ENCODE results near the gene COL4A2. TPM values are rescaled to one million over a fixed set of nuclear protein-coding genes. Genes with fewer than 3 reads are reported as not detected.

The COL4A2 gene
- polyA plus RNA-seq, 1 experiment, result 886 TPM

DNA sequence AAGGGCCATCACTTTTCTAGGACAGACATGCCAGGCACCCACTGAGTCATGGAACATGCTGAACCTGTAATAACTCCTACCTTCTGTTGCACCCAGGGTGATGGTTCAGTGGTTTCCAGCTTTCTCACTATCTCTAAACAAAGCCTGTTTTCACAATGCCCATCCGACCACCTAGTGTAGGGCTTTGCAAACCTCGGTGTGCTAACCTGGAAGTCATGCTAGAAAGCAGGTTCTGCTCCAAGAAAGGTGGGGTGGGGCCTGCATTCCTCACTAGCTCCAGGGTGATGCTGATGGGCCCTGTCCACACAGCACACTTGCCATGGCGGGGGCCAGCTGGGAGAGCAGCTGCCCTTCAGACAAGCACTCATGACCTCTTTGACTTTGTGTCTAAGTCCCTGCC, 43.4 kb downstream of the COL4A2 start:
- TF ChIP-seq, protein P1, sequence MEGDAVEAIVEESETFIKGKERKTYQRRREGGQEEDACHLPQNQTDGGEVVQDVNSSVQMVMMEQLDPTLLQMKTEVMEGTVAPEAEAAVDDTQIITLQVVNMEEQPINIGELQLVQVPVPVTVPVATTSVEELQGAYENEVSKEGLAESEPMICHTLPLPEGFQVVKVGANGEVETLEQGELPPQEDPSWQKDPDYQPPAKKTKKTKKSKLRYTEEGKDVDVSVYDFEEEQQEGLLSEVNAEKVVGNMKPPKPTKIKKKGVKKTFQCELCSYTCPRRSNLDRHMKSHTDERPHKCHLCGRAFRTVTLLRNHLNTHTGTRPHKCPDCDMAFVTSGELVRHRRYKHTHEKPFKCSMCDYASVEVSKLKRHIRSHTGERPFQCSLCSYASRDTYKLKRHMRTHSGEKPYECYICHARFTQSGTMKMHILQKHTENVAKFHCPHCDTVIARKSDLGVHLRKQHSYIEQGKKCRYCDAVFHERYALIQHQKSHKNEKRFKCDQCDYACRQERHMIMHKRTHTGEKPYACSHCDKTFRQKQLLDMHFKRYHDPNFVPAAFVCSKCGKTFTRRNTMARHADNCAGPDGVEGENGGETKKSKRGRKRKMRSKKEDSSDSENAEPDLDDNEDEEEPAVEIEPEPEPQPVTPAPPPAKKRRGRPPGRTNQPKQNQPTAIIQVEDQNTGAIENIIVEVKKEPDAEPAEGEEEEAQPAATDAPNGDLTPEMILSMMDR (IDR thresholded peaks at IDR 0.05; ENCODE audit: insufficient read depth, low read depth, low read length), result no peak
- ChIA-PET CTCF (interaction anchor here (1.0 to 1.7 kb wide), 2 partner anchors 11 to 27 kb away, joined by 3 to 4 read pairs; no protein-coding TSS in a partner anchor), POLR2A (no interaction called here)
- H3K4me3 ChIP-seq (ENCODE audit: low read depth, low read length), result no peak overlapping the region
- H3K27me3 ChIP-seq (ENCODE audit: control insufficient read depth, insufficient read depth, low read length), result no peaks in the 10 kb centered on the region
- DNase-seq (ENCODE audit: low read depth), result no peak
- H3K36me3 ChIP-seq (ENCODE audit: control insufficient read depth, insufficient read depth, low read length), result no peaks in the 10 kb centered on the region; the same call in 1 of the 2 replicates

DNA sequence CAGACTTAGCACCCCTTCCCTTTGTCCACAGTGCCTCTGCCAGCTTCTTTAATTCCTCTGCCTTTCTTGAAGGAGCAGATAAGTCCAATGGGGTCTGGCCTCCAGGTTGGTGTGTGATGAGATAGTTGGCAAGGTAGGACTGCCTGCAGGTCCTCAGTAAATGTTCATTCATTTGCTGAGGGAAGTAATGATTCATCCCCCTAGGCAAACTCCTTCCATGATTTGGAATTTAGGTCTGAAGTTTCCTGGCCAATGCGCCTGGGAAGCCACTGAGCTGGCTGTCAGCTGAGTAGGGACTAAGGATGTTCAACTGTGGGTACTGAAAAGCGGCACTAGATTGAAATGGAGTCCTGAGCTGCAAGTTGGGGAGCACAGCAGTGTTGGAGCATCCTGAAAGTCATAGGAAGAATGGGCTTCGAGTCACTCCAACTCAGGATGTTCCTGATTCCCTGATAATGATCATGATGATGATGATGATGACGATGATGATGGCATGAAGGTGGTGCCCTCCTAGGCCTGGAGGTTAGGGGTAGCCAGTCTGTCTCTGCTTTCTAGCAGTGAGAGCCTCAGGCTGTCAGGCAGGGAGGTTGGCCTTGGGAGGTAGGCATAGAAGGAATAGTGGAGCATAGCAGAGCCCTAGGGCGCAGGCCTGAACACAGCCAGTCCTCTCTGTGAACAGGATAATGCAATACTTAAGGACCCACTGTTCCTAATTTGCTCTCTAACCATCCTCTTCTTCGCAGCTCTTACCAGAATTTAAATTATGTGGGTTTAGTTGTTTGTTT, 44.7 kb downstream of the COL4A2 start:
- H3K27me3 ChIP-seq (ENCODE audit: control insufficient read depth, insufficient read depth, low read length), result no peaks in the 10 kb centered on the region
- H3K4me3 ChIP-seq (ENCODE audit: low read depth, low read length), result no peak overlapping the region
- ChIA-PET CTCF (interaction anchor here (0.6 to 1.7 kb wide), 3 partner anchors 9 to 51 kb away, joined by 3 to 4 read pairs (median 3); no protein-coding TSS in a partner anchor), POLR2A (no interaction called here)
- TF ChIP-seq, protein P1 (IDR thresholded peaks at IDR 0.05; ENCODE audit: insufficient read depth, low read depth, low read length), result no peak
- no peaks in the 10 kb centered on the region; the same call in 1 of the 2 replicates for H3K36me3 ChIP-seq (ENCODE audit: control insufficient read depth, insufficient read depth, low read length)
- no peak for DNase-seq (ENCODE audit: low read depth)

DNA sequence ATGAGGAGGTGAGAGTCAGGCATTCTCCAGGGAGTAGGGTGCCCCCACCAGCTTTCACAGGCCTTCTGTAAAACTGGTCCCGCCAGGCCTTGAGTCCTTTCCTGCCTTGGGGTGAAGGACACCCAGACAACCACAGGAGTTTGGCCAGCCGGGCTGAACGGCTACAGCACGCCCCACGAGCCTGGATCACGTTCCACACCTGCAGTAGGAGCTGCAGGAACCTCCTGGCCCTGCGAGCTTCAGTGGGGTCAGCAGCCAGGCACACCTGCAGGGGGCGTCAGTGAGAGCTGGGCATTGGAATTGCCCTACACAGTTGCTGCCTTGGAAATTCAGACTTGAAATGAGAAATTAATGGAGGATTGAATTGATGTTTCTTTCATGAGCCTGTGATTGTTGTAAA, 45.7 kb downstream of the COL4A2 start:
- H3K4me3 ChIP-seq (ENCODE audit: low read depth, low read length), result no peak overlapping the region
- H3K36me3 ChIP-seq (ENCODE audit: control insufficient read depth, insufficient read depth, low read length), result no peaks in the 10 kb centered on the region; the same call in none of the 2 replicates
- ChIA-PET CTCF (interaction anchor here (0.6 to 0.7 kb wide), 2 partner anchors 33 to 52 kb away, joined by 3 read pairs; no protein-coding TSS in a partner anchor), POLR2A (no interaction called here)
- TF ChIP-seq, protein P1 (IDR thresholded peaks at IDR 0.05; ENCODE audit: insufficient read depth, low read depth, low read length), result 0 out of 2 replicates have a peak, but pooled peaks have one; percentile 10
- no peak for DNase-seq (ENCODE audit: low read depth)
- no peaks in the 10 kb centered on the region for H3K27me3 ChIP-seq (ENCODE audit: control insufficient read depth, insufficient read depth, low read length)

DNA sequence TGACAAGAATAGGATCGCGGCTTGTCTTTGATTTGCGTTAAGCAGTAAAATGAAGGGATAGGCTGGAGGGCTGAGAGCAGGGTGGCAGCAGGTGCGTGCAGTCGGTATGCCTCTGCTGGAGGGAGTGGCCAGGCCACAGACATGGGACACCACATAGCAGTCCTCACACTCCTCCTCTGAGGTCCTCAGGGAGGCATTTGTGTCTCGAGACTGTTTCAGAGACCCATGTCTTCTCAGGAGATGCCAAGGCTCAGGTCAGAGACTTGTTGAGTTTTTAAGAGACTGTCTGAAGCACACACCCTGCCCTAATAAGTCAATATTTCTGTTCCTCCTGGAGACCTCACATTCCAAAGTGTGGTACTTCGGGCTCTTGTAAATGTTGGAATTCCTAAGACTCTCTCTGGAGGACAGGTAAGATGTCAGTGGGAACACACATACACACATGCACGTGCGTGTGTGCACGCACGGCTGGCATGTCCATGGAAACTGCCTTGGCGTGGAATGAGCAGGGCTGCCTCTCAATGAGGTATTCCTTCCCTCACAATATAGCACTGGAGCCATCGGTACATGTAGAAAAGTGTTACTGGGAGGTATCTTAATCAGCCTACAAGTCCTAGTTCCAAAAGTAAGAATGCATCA, 46.4 kb downstream of the COL4A2 start:
- Histone ChIP-seq H3K36me3 (ENCODE audit: control insufficient read depth, insufficient read depth, low read length) (peaks cover 2% of the 10 kb centered on the region), H3K4me3 (ENCODE audit: low read depth, low read length) (no peak overlapping the region), H3K27me3 (ENCODE audit: control insufficient read depth, insufficient read depth, low read length) (no peaks in the 10 kb centered on the region)
- DNase-seq (ENCODE audit: low read depth), result no peak
- ChIA-PET CTCF (interaction anchor here (0.7 to 1.6 kb wide), 2 partner anchors 34 to 132 kb away, joined by 3 to 7 read pairs; no protein-coding TSS in a partner anchor), POLR2A (no interaction called here)
- TF ChIP-seq, protein P1 (IDR thresholded peaks at IDR 0.05; ENCODE audit: insufficient read depth, low read depth, low read length), result no peak

DNA sequence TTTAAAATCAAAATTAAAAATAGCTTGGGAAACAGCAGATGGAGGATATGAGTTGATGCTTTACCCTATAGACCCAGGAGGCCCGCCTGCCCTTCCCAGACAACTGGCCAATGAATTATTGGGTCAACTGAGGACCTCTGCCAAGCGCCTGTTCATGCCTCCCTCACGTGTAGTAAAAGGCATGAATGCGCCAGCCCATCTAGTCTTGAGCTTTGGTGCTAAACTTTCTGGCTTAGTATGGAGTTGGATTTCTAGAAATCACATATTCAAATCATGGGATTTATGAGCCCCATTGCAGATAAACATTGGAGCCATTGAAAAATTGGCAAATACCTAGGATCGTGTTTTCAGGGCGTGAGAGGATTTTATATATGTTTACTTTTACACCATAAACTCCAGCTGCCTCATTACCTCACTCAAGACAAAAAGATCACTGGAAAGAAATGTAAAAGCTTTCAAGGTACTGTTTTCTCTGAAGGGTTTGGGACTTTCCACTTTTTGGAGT, 47.1 kb downstream of the COL4A2 start:
- CTCF ChIA-PET, result interaction anchor here (1.6 kb wide), 1 partner anchor 132 kb away, joined by 7 read pairs; no protein-coding TSS in a partner anchor
- Histone ChIP-seq H3K4me3 (ENCODE audit: low read depth, low read length) (no peak overlapping the region), H3K36me3 (ENCODE audit: control insufficient read depth, insufficient read depth, low read length) (peaks cover 3% of the 10 kb centered on the region), H3K27me3 (ENCODE audit: control insufficient read depth, insufficient read depth, low read length) (no peaks in the 10 kb centered on the region)
- POLR2A ChIA-PET, result no interaction called here
- TF ChIP-seq, protein P1 (IDR thresholded peaks at IDR 0.05; ENCODE audit: insufficient read depth, low read depth, low read length), result no peak
- no peak for DNase-seq (ENCODE audit: low read depth)
